ENCODE measurements around the gene OXNAD1.
A peak's percentile ranks its signal among the peaks of the same experiment; 100 is the strongest.

OXNAD1 gene, protein sequence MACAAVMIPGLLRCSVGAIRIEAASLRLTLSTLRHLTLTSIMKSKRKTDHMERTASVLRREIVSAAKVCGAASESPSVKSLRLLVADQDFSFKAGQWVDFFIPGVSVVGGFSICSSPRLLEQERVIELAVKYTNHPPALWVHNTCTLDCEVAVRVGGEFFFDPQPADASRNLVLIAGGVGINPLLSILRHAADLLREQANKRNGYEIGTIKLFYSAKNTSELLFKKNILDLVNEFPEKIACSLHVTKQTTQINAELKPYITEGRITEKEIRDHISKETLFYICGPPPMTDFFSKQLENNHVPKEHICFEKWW

GRCh38 chr3:16264708-16265454 lies at the start of gene OXNAD1, which contains the start of gene DPH3:
Gene OXNAD1, plus strand, starts transcription at chr3:16265212. Its CDS starts 5,741 bp downstream, at chr3:16270953.
Gene DPH3, minus strand, starts transcription at chr3:16264943. Its CDS starts 67 bp downstream, at chr3:16264876.
- peak; percentile 97 for DNase-seq

DNA sequence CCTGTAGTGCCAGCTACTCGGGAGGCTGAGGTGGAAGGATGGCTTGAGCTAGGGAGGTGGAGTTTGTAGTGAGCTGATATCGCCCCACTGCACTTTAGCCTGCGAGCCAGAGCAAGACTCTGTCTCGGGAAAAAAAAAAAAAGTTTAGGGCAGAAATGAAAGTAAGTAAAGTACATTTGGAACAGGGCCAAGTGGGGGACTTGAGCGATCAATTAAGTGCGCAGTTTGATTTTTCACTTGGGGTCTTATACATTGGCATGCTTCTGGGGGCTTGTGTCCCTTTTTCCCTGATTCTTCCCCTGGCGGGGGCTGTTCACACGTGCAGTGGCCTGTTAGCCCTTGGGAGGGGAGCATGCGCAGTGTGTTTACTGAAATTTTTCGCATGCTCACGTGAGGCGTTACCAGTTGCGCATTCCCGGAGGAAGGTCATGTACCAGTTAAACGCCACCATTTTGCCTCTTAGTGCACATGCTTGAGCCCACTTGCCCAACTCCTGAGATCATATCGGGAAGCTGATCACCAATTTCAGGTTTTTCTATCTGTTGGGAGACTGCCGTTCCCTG lies 48.6 kb upstream of the OXNAD1 start:
- no peak for DNase-seq

DNA sequence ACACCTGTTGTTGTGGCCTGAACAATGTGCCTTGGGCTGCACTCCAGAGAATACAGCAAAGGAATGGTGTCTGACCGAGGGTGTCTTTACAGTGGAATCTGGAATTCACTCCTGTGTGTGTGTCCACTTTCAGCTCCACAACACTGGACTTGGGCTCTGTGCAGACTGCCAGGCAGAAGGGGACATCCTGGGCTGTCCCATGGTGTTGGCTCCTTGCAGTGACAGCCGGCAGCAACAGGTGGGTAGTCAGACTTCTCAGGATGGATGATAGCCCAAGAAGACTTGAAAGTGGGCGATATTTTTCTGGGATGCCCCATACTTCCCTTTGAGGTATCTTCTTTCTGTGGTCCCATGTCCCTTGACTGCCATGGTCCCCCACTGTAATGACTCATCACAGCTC lies 45.2 kb upstream of the OXNAD1 start:
- no peak for DNase-seq

GRCh38 chr3:16221990-16222389 lies 43.0 kb upstream of the OXNAD1 start:
- no peak for DNase-seq

DNA sequence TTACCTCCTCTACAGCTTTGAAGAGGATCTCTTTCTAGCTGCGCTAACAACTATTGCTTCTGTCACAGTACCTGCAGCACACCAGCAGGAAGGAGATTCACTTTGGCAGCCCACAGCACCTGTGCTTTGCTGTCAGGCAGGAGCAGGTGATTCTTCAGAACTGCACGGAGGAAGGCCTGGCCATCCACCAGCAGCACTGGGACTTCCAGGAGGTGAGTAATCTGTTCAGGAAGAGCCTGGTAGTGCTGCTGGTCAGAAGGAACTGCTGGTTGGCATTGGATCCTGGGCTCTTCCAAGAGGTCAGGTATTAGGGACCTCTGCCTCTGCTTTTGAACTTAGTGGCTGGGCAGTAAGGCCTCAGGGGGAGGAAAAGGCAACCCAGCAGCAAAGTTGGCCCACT lies 42.5 kb upstream of the OXNAD1 start:
- no peak for DNase-seq

GRCh38 chr3:16224325-16224724 lies 40.7 kb upstream of the OXNAD1 start:
- no peak for DNase-seq

- no peak for DNase-seq
Measured at GRCh38 chr3:16227566-16227965, 37.4 kb upstream of the OXNAD1 start.

GRCh38 chr3:16229681-16230080 lies 35.3 kb upstream of the OXNAD1 start:
- DNase-seq = no peak

DNA sequence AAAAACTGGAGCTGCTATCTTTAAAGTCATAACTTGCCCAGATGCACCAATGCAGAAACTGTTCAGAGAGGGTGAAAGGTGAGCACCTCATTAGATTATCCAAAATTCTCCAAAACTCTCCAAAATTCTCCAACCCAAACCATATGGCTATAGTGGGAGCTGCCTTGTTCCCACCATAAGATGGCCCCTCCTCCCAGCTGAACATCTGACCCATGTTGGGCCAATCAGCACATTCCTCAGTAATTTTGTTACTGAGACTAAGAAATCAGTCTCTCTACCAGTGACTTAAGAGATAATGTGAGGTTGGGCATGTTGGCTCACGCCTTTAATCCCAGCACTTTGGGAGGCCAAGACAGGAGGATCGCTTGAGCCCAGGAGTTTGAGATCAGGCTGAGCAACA lies 33.0 kb upstream of the OXNAD1 start:
- no peak for DNase-seq

- no peak for DNase-seq
Measured at GRCh38 chr3:16233806-16234205, 31.2 kb upstream of the OXNAD1 start.

DNA sequence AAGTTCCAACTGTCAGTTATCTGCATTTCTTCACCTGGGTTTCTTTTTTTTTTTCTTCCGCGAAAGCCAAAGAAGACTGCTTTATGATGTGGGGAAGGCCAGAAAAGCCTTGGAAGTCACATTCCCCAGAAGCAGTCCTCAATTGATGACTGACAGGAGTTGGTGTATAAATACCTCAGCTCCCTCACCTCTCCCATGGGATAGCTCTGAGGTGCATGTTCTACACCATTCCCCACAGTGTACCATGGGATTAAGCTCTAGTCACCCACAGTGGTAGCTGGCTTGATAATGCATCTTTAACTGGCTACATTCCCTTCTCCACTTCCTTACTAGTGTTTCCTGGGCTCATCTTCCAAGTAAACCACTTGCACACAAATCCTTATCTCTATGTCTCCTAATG lies 30.7 kb upstream of the OXNAD1 start:
- no peak for DNase-seq

DNA sequence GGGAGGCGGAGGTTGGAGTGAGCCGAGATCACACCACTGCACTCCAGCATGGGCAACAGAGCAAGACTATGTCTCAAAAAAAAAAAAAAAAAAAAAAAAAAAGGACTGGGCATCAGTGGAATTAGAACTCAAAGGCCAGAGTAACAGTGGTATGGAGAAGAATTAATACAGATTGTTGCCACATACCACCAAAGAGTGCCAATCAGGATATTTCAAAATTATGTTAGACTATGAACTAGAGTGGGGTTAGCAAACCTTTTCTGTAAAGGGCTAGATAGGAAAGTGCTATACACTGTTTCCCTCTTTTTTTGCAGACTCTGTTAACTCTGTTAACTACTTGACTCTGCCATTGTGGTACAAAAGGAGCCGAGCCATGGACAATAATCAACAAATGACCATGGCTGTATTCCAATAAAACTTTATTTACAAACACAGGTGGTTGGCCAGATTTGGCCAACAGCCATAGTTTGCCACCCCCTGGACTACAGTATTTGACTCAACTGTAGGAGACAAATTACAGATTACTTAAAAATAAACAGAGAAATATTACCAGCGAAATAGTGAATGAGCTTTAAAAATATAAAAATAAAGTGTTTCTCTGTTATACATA lies 28.9 kb upstream of the OXNAD1 start:
- DNase-seq = no peak

DNA sequence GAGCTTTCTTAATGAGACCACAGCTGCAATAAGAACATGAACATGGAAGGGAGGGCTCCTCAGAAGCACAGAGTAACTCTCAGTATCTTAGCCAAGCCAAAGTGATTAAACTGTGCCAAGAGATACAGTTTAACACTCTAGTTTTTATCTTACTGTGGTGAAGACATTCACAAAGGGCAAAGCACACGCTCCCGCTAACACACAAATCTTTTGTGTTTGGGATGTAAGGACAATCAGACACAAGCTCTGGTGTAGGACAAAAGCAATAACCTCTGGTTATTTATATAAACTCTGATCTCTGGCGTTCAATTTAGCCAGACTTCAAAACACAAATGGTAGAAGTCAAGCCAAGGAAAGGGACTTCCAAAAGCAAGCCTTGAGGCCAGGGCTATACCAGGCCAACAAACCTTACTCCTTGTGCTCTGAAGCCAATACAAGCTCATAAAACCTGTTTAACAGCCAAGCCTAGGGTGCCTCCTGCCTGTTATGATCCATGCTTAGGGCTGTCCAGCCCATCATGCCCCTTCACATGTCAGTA lies 28.1 kb upstream of the OXNAD1 start:
- DNase-seq = no peak

- no peak for DNase-seq
Measured at GRCh38 chr3:16239086-16239770, 25.8 kb upstream of the OXNAD1 start.

DNA sequence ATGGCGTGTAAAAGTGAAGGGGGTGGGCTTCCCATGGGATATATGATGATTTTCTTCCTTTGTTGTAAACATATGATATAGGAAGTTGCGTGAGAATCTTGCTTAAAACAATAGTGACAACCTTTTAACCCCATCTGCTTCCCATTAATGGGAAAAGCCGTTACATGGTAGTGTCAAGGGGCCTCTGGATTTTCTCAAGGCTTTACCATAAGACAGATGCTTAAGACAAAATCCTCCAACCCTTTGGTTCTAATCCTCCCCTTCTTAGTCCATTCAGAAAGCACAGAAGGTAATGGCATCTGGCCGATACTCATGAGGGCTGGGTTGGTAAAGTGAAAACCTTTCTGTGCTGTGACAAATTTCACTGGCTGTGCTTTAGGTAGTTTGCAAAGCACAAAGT lies 25.2 kb upstream of the OXNAD1 start:
- no peak for DNase-seq

- no peak for DNase-seq
Measured at GRCh38 chr3:16240229-16241023, 24.6 kb upstream of the OXNAD1 start.

DNA sequence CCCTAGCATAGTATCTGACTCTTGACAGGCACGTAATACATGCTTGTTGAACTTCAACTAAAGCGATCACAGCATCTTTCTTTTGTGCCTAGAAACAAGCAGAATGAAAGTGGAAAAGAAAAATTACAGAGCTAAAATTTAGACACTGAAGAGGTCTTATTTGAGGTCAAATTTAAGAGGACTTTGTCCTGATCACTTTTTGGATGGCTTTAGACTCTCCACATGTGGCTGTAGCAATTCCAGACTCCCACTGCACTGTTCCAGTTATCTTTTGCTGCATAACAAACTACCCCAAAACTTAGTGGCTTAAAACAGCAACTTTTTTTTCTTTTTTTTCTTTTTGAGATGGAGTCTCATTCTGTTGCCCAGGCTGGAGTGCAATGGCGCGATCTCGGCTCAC lies 23.8 kb upstream of the OXNAD1 start:
- no peak for DNase-seq

DNA sequence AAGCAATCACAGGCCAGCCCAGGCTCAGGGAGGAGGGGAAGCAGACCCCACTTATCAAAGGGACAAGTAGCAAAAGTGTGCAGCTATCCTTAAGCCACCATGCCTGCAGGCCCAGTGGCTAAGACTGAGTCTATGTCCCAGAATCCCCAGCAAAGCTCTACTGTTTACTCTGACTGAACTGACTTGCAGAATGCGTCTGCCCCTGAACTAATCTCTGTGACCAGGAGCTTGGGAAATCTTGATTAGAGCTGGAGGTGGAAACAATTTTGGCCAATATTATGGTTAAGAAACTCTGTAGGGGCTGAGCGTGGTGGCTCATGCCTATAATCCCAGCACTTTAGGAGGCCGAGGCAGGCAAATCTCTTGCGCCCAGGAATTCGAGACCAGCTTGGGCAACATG lies 22.8 kb upstream of the OXNAD1 start:
- DNase-seq = no peak

GRCh38 chr3:16243706-16244490 lies 21.1 kb upstream of the OXNAD1 start:
- no peak for DNase-seq

DNA sequence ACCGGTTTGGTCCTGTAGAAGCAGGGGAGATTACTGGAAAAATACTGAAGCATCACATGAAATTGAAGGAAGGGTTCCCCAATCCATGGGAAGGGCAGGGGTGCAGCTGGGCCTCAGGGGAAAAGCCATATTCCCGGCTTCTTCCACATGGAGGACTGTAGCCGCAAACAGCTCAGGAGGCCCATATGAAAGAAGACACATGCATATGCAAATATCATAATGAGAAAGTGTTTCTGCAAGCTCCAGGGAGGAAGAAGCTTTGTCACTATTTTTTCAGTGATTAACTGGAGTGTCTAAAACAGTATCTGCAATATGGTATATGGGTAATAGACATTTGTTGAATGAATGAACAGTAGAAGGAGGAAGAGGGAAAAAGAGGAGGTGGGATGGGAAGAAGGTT lies 19.4 kb upstream of the OXNAD1 start:
- no peak for DNase-seq
